Measurements from ENCODE around the gene NFS1. TPM values are rescaled to one million over a fixed set of nuclear protein-coding genes. Genes with fewer than 3 reads are reported as not detected.

NFS1 gene
- total RNA-seq, 1 donor from 2014 or later: 26.0 TPM

GRCh38 chr20:35644806-35645205 is 54.3 kb downstream of the NFS1 start:
- H3K27me3 Mint-ChIP-seq (ENCODE audit: unreplicated experiment): no peaks in the 10 kb centered on the region
- H3K9me3 Mint-ChIP-seq (ENCODE audit: unreplicated experiment): no peaks in the 10 kb centered on the region
- DNase-seq (ENCODE audit: extremely low spot score, unreplicated experiment): no peak
- H3K4me1 Mint-ChIP-seq (ENCODE audit: unreplicated experiment): peaks cover 7% of the 10 kb centered on the region
- no peak overlapping the region for H3K4me3 Mint-ChIP-seq (ENCODE audit: unreplicated experiment)
- no peak for TF ChIP-seq CTCF (IDR thresholded peaks at IDR 0.05)
- H3K27ac Mint-ChIP-seq (ENCODE audit: unreplicated experiment): no peak overlapping the region
- peaks cover 9% of the 10 kb centered on the region for H3K36me3 Mint-ChIP-seq (ENCODE audit: unreplicated experiment)

DNA sequence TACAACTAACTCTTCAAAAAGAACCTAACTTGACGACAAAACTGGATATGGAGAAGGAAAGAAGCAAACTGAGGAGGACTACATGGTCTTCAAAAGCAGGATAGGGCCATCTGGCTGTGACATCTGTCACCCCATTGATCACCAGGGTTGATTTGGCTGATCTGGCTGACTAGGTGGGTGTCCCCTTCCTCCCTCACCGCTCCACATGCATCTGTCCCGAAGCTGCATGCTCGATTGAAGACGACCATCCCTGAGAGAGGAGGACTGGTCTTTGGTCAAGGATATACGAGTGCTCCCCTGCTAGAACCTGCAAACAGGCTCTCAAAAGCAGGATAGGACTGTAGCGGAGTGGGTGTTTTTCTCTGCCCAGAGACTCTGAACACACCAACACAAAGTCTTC is 56.1 kb downstream of the NFS1 start:
- TF ChIP-seq CTCF (IDR thresholded peaks at IDR 0.05): no peak

GRCh38 chr20:35641743-35642142 is 57.4 kb downstream of the NFS1 start:
- no peak overlapping the region for H3K4me3 Mint-ChIP-seq (ENCODE audit: unreplicated experiment)
- no peak overlapping the region for H3K27ac Mint-ChIP-seq (ENCODE audit: unreplicated experiment)
- peaks cover 4% of the 10 kb centered on the region for H3K4me1 Mint-ChIP-seq (ENCODE audit: unreplicated experiment)
- H3K36me3 Mint-ChIP-seq (ENCODE audit: unreplicated experiment): peaks cover 2% of the 10 kb centered on the region
- DNase-seq (ENCODE audit: extremely low spot score, unreplicated experiment): no peak
- no peaks in the 10 kb centered on the region for H3K27me3 Mint-ChIP-seq (ENCODE audit: unreplicated experiment)
- H3K9me3 Mint-ChIP-seq (ENCODE audit: unreplicated experiment): no peaks in the 10 kb centered on the region
- TF ChIP-seq CTCF (IDR thresholded peaks at IDR 0.05): no peak

More for the DNA sequence above, 56.1 kb downstream of the NFS1 start:
- no peak for DNase-seq (ENCODE audit: extremely low spot score, unreplicated experiment)
- H3K27ac Mint-ChIP-seq (ENCODE audit: unreplicated experiment): no peak overlapping the region
- peaks cover 4% of the 10 kb centered on the region for H3K4me1 Mint-ChIP-seq (ENCODE audit: unreplicated experiment)
- H3K36me3 Mint-ChIP-seq (ENCODE audit: unreplicated experiment): peaks cover 2% of the 10 kb centered on the region
- no peaks in the 10 kb centered on the region for H3K27me3 Mint-ChIP-seq (ENCODE audit: unreplicated experiment)
- no peaks in the 10 kb centered on the region for H3K9me3 Mint-ChIP-seq (ENCODE audit: unreplicated experiment)
- no peak overlapping the region for H3K4me3 Mint-ChIP-seq (ENCODE audit: unreplicated experiment)

DNA sequence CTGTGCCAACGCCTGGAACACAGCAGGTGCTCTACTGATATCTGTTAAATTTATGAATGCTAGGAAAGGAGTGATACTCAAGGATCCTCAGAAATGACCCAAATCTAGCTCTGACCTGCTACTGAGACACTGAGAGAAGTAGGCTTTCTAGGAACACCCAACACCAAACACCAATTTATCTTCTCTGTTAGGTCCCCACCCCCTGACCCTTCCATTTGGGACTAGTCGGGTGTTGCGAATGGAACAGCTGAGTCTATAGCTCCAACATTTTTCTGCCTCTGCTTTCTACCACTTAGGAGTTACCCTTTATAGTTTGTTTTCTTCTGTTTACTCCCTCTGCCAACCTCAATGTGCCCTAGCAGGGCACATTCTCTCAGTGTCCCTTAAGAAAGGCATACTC is 58.4 kb downstream of the NFS1 start:
- DNase-seq (ENCODE audit: extremely low spot score, unreplicated experiment): no peak
- Mint-ChIP-seq H3K27ac (ENCODE audit: unreplicated experiment) (peak overlapping the region; percentile 10), H3K9me3 (ENCODE audit: unreplicated experiment) (no peaks in the 10 kb centered on the region), H3K4me1 (ENCODE audit: unreplicated experiment) (peaks cover 11% of the 10 kb centered on the region), H3K27me3 (ENCODE audit: unreplicated experiment) (no peaks in the 10 kb centered on the region), H3K36me3 (ENCODE audit: unreplicated experiment) (peaks cover 2% of the 10 kb centered on the region), H3K4me3 (ENCODE audit: unreplicated experiment) (no peak overlapping the region)
- TF ChIP-seq CTCF (IDR thresholded peaks at IDR 0.05): no peak

- no peak for DNase-seq (ENCODE audit: extremely low spot score, unreplicated experiment)
- peak overlapping the region; percentile 43 for H3K27ac Mint-ChIP-seq (ENCODE audit: unreplicated experiment)
- no peaks in the 10 kb centered on the region for H3K9me3 Mint-ChIP-seq (ENCODE audit: unreplicated experiment)
- no peak for TF ChIP-seq CTCF (IDR thresholded peaks at IDR 0.05)
- no peak overlapping the region for H3K4me3 Mint-ChIP-seq (ENCODE audit: unreplicated experiment)
- H3K4me1 Mint-ChIP-seq (ENCODE audit: unreplicated experiment): peaks cover 11% of the 10 kb centered on the region
- H3K27me3 Mint-ChIP-seq (ENCODE audit: unreplicated experiment): no peaks in the 10 kb centered on the region
- no peaks in the 10 kb centered on the region for H3K36me3 Mint-ChIP-seq (ENCODE audit: unreplicated experiment)
These were observed 60.4 kb downstream of the NFS1 start for GRCh38 chr20:35638751-35639150.

Measured in osteocyte (in vitro differentiated cells).